WTC11 (cell line): ENCODE results near the gene AMMECR1. TPM values are rescaled to one million over a fixed set of nuclear protein-coding genes. Genes with fewer than 3 reads are reported as not detected.

ENCODE experiments used
- ATAC-seq: fragments of 200-7000 bp; cut with Tn5 transposase; 2 replicates; pipeline ENCODE4 v1.10.0; 2021; ENCODE audit warnings: mild to moderate bottlenecking, moderate library complexity
- CTCF ChIA-PET: fragments of 300-600 bp; sonication (Branson Sonifier 250); formaldehyde crosslinking; loops from one replicate; lab custom pipeline; 2021; ENCODE audit warnings: antibody characterized with exemption; lab: Charles Lee
- POLR2A ChIA-PET: fragments of 350-600 bp; sonication (Branson Sonifier 250); formaldehyde crosslinking; loops from one replicate; lab custom pipeline; 2021; ENCODE audit warnings: antibody characterized with exemption; lab: Charles Lee
- DNase-seq: peaks from one replicate; pipeline ENCODE4 v3.0.0; 2021; ENCODE audit warnings: low spot score
- H3K27ac Mint-ChIP-seq: 2 replicates; pipeline ENCODE4 v1.8.0; 2021; ENCODE audit warnings: mixed read lengths
- H3K27me3 Mint-ChIP-seq: 2 replicates; pipeline ENCODE4 v1.8.0; 2021; ENCODE audit warnings: low read depth, mild to moderate bottlenecking, moderate library complexity, mixed read lengths
- H3K36me3 Mint-ChIP-seq: 2 replicates; pipeline ENCODE4 v1.8.0; 2021; ENCODE audit warnings: mixed read lengths
- H3K4me1 Mint-ChIP-seq: 2 replicates; pipeline ENCODE4 v1.8.0; 2022; ENCODE audit warnings: mixed read lengths
- H3K4me3 Mint-ChIP-seq: 2 replicates; pipeline ENCODE4 v1.8.0; 2021; ENCODE audit warnings: mild to moderate bottlenecking, moderate library complexity, mixed read lengths
- H3K9me3 Mint-ChIP-seq: 2 replicates; pipeline ENCODE4 v1.8.0; 2021; ENCODE audit warnings: mixed read lengths
- AR ChIP-seq: fragments of 250-450 bp; sonication (Bioruptor Pico); IDR thresholded peaks from 2 replicates; pipeline ENCODE4 v1.9.0; 2021; ENCODE audit warnings: mild to moderate bottlenecking
- ATF2 ChIP-seq: sonication (generic); formaldehyde crosslinking; IDR thresholded peaks from 2 replicates; pipeline ENCODE4 v1.8.1; 2022; ENCODE audit warnings: low read depth, missing genetic modification reagents, borderline replicate concordance
- E2F5 ChIP-seq: sonication (generic); formaldehyde crosslinking; IDR thresholded peaks from 2 replicates; pipeline ENCODE4 v1.8.1; 2022; ENCODE audit warnings: mild to moderate bottlenecking, moderate library complexity, missing genetic modification reagents
- FOXJ3 ChIP-seq: sonication (generic); formaldehyde crosslinking; IDR thresholded peaks from 2 replicates; pipeline ENCODE4 v1.9.0; 2021; ENCODE audit warnings: missing genetic modification reagents, mild to moderate bottlenecking, borderline replicate concordance
- FOXP1 ChIP-seq: sonication (generic); formaldehyde crosslinking; IDR thresholded peaks from 2 replicates; pipeline ENCODE4 v1.8.0; 2022; ENCODE audit warnings: missing genetic modification reagents, mild to moderate bottlenecking, moderate library complexity, borderline replicate concordance
- GTF2I ChIP-seq: fragments of 250-450 bp; sonication (Bioruptor Pico); conservative IDR thresholded peaks from 2 replicates; pipeline ENCODE4 v1.4.0; 2021; ENCODE audit warnings: mild to moderate bottlenecking
- HMGXB4 ChIP-seq: sonication (generic); formaldehyde crosslinking; IDR thresholded peaks from 2 replicates; pipeline ENCODE4 v1.8.1; 2023; ENCODE audit warnings: mild to moderate bottlenecking, moderate library complexity, missing genetic modification reagents
- JAZF1 ChIP-seq: fragments of 250-450 bp; sonication (Bioruptor Pico); IDR thresholded peaks from 2 replicates; pipeline ENCODE4 v1.9.0; 2021; ENCODE audit warnings: moderate library complexity, mild to moderate bottlenecking, inconsistent platforms
- KAT7 ChIP-seq: sonication (generic); formaldehyde crosslinking; IDR thresholded peaks from 2 replicates; pipeline ENCODE4 v1.8.1; 2023; ENCODE audit warnings: missing genetic modification reagents, mild to moderate bottlenecking, borderline replicate concordance
- MXD4 ChIP-seq: fragments of 250-450 bp; sonication (Bioruptor Pico); IDR thresholded peaks from 2 replicates; pipeline ENCODE4 v1.8.0; 2021; ENCODE audit warnings: mild to moderate bottlenecking, moderate library complexity, borderline replicate concordance
- MYBL2 ChIP-seq: sonication (generic); formaldehyde crosslinking; IDR thresholded peaks from 2 replicates; pipeline ENCODE4 v1.8.1; 2023; ENCODE audit warnings: mild to moderate bottlenecking, moderate library complexity, missing genetic modification reagents
- NR1H2 ChIP-seq: sonication (generic); formaldehyde crosslinking; IDR thresholded peaks from 2 replicates; pipeline ENCODE4 v1.9.0; 2021; ENCODE audit warnings: mild to moderate bottlenecking, moderate library complexity, missing genetic modification reagents
- ZBTB21 ChIP-seq: sonication (generic); formaldehyde crosslinking; IDR thresholded peaks from 2 replicates; pipeline ENCODE4 v1.8.1; 2023; ENCODE audit warnings: mild to moderate bottlenecking, missing genetic modification reagents, borderline replicate concordance
- ZNF232 ChIP-seq: sonication (generic); formaldehyde crosslinking; IDR thresholded peaks from 2 replicates; pipeline ENCODE4 v1.8.0; 2022; ENCODE audit warnings: mild to moderate bottlenecking, missing genetic modification reagents
- ZNF281 ChIP-seq: sonication (generic); formaldehyde crosslinking; IDR thresholded peaks from 2 replicates; pipeline ENCODE4 v1.8.0; 2023; ENCODE audit warnings: mild to moderate bottlenecking, missing genetic modification reagents
- ZNF416 ChIP-seq: fragments of 250-450 bp; sonication (Bioruptor Pico); IDR thresholded peaks from 2 replicates; pipeline ENCODE4 v1.9.0; 2021; ENCODE audit warnings: mild to moderate bottlenecking, inconsistent platforms
- total RNA-seq: library from RNA; stranded (reverse); gene quantifications from 3 replicates; pipeline ENCODE4 v1.2.3, GENCODE V29; 2021
- TF ChIP-seq, protein P1 (sequence below): sonication (generic); formaldehyde crosslinking; IDR thresholded peaks from 2 replicates; pipeline ENCODE4 v1.8.0; 2023; ENCODE audit warnings: missing genetic modification reagents
- TF ChIP-seq, protein P2 (sequence below): sonication (generic); formaldehyde crosslinking; IDR thresholded peaks from 2 replicates; pipeline ENCODE4 v1.8.1; 2023; ENCODE audit warnings: mild to moderate bottlenecking, missing genetic modification reagents, borderline replicate concordance
- TF ChIP-seq, protein P3 (sequence below): fragments of 250-450 bp; sonication (Bioruptor Pico); IDR thresholded peaks from 2 replicates; pipeline ENCODE4 v2.1.2; 2022; ENCODE audit warnings: mild to moderate bottlenecking, moderate library complexity
- TF ChIP-seq, protein P4 (sequence below): sonication (generic); formaldehyde crosslinking; conservative IDR thresholded peaks from 2 replicates; pipeline ENCODE4 v1.8.1; 2022; ENCODE audit warnings: mild to moderate bottlenecking, missing genetic modification reagents

AMMECR1 gene
- total RNA-seq, 1 experiment from 2014 or later, result 18.1 TPM

DNA sequence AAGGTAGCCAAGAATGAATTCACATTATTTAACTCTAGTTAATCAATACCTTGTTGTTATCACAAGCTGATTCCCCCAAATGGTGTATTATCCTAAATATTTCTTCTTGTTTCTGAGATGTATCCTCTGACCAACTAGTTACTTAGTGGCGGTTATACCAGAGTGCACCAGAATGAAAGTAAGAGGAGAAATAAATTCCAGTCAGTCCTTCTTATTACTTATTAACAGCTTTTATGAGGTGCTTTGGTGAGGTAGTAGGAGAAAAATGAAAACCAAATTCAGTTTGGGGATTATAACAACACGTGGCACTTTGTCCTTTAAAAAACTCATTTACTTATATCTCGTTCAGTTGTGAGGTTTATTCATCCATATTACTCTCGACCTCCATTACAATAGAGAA, 101.9 kb downstream of the AMMECR1 start (continued):
- TF ChIP-seq HMGXB4 (CRISPR knock-in tag) (no peak), ATF2 (CRISPR knock-in tag) (no peak), GTF2I (CRISPR knock-in tag) (no peak), JAZF1 (CRISPR knock-in tag) (no peak), ZBTB21 (CRISPR knock-in tag) (no peak)

- Mint-ChIP-seq H3K27me3 (no peaks in the 10 kb centered on the region), H3K4me1 (peaks cover 4% of the 10 kb centered on the region; the same call in 1 of the 2 replicates), H3K9me3 (no peaks in the 10 kb centered on the region), H3K4me3 (no peak overlapping the region), H3K36me3 (no peaks in the 10 kb centered on the region), H3K27ac (no peak overlapping the region)
- no peak for ATAC-seq
- ChIA-PET CTCF (no interaction called here), POLR2A (no interaction called here)
- no peak for DNase-seq
- TF ChIP-seq FOXP1 (no peak), ZNF416 (CRISPR knock-in tag) (no peak), ZNF232 (no peak), MXD4 (no peak), MYBL2 (CRISPR knock-in tag) (no peak), FOXJ3 (CRISPR knock-in tag) (no peak), ZNF281 (no peak), KAT7 (CRISPR knock-in tag) (no peak), E2F5 (CRISPR knock-in tag) (no peak), AR (CRISPR knock-in tag) (no peak), NR1H2 (no peak)
- TF ChIP-seq, protein P1, sequence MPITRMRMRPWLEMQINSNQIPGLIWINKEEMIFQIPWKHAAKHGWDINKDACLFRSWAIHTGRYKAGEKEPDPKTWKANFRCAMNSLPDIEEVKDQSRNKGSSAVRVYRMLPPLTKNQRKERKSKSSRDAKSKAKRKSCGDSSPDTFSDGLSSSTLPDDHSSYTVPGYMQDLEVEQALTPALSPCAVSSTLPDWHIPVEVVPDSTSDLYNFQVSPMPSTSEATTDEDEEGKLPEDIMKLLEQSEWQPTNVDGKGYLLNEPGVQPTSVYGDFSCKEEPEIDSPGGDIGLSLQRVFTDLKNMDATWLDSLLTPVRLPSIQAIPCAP (CRISPR knock-in tag), result no peak
- TF ChIP-seq, protein P2, sequence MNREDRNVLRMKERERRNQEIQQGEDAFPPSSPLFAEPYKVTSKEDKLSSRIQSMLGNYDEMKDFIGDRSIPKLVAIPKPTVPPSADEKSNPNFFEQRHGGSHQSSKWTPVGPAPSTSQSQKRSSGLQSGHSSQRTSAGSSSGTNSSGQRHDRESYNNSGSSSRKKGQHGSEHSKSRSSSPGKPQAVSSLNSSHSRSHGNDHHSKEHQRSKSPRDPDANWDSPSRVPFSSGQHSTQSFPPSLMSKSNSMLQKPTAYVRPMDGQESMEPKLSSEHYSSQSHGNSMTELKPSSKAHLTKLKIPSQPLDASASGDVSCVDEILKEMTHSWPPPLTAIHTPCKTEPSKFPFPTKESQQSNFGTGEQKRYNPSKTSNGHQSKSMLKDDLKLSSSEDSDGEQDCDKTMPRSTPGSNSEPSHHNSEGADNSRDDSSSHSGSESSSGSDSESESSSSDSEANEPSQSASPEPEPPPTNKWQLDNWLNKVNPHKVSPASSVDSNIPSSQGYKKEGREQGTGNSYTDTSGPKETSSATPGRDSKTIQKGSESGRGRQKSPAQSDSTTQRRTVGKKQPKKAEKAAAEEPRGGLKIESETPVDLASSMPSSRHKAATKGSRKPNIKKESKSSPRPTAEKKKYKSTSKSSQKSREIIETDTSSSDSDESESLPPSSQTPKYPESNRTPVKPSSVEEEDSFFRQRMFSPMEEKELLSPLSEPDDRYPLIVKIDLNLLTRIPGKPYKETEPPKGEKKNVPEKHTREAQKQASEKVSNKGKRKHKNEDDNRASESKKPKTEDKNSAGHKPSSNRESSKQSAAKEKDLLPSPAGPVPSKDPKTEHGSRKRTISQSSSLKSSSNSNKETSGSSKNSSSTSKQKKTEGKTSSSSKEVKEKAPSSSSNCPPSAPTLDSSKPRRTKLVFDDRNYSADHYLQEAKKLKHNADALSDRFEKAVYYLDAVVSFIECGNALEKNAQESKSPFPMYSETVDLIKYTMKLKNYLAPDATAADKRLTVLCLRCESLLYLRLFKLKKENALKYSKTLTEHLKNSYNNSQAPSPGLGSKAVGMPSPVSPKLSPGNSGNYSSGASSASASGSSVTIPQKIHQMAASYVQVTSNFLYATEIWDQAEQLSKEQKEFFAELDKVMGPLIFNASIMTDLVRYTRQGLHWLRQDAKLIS (CRISPR knock-in tag), result no peak
- TF ChIP-seq, protein P3, sequence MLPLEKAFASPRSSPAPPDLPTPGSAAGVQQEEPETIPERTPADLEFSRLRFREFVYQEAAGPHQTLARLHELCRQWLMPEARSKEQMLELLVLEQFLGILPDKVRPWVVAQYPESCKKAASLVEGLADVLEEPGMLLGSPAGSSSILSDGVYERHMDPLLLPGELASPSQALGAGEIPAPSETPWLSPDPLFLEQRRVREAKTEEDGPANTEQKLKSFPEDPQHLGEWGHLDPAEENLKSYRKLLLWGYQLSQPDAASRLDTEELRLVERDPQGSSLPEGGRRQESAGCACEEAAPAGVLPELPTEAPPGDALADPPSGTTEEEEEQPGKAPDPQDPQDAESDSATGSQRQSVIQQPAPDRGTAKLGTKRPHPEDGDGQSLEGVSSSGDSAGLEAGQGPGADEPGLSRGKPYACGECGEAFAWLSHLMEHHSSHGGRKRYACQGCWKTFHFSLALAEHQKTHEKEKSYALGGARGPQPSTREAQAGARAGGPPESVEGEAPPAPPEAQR (CRISPR knock-in tag), result no peak
- TF ChIP-seq, protein P4, sequence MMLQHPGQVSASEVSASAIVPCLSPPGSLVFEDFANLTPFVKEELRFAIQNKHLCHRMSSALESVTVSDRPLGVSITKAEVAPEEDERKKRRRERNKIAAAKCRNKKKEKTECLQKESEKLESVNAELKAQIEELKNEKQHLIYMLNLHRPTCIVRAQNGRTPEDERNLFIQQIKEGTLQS (CRISPR knock-in tag), result no peak
Observed at GRCh38 chrX:110215411-110215810, 102.5 kb downstream of the AMMECR1 start.
